Measurements from ENCODE around the gene REP15. TPM values are rescaled to one million over a fixed set of nuclear protein-coding genes. Genes with fewer than 3 reads are reported as not detected.

The REP15 gene
- total and polyA plus RNA-seq, 2 of the 4 experiments (the other 2 are of a cell fraction) = 0.48 to 2.2 TPM

GRCh38 chr12:27711317-27711682, 15.1 kb downstream of the REP15 start:
- Histone ChIP-seq H3K56ac (ENCODE audit: extremely low read depth, insufficient read depth, low read length) (peak overlapping the region; percentile 48), H4K8ac (ENCODE audit: low read depth in 2 of 2, low read length in 2 of 2) (peak overlapping the region; percentile 84 to 98), H3K9me3 (ENCODE audit: control insufficient read depth, insufficient read depth, low read length) (no peaks in the 10 kb centered on the region), H2BK20ac (ENCODE audit: low read depth, low read length) (no peak overlapping the region), H3K36me3 (ENCODE audit: control insufficient read depth, insufficient read depth, low read length) (peaks cover 2% of the 10 kb centered on the region), H3K79me1 (ENCODE audit: low read depth in 1 of 2, low read length in 2 of 2) (peaks cover 15 to 48% of the 10 kb centered on the region in 2 experiments), H3K23ac (ENCODE audit: low read depth, low read length) (peak overlapping the region; percentile 96), H3K4me1 (ENCODE audit: control insufficient read depth, insufficient read depth, low read length) (peaks cover 2% of the 10 kb centered on the region; the same call in 1 of the 2 replicates), H4K91ac (ENCODE audit: insufficient read depth, low read depth, low read length) (peak overlapping the region; percentile 52; the same call in 1 of the 2 replicates), H2BK5ac (ENCODE audit: low read depth, low read length, poor library complexity, severe bottlenecking) (peak overlapping the region; percentile 22), H3K9ac (ENCODE audit: low read depth, low read length) (peak overlapping the region; percentile 91), H2AFZ (replicated peaks; ENCODE audit: low read length, poor library complexity) (peak overlapping the region; percentile 97), H3K14ac (replicated peaks; ENCODE audit: low read depth, low read length) (peak overlapping the region; percentile 98), H3K27ac (ENCODE audit: insufficient read depth, low read length) (peak overlapping the region; percentile 89), H4K20me1 (ENCODE audit: insufficient read depth, low read length) (peaks cover 12% of the 10 kb centered on the region; the same call in 1 of the 2 replicates), H4K5ac (ENCODE audit: low read depth, low read length) (peak overlapping the region; percentile 4; the same call in 1 of the 2 replicates), H3K9me1 (ENCODE audit: insufficient read depth, low read length) (peaks cover 9% of the 10 kb centered on the region; the same call in 1 of the 2 replicates), H3K27me3 (ENCODE audit: control insufficient read depth, insufficient read depth, low read length) (no peaks in the 10 kb centered on the region), H3K18ac (ENCODE audit: low read depth, low read length) (no peak overlapping the region), H2BK120ac (ENCODE audit: low read depth, low read length) (no peak overlapping the region), H3K4ac (ENCODE audit: low read depth, low read length) (peak overlapping the region; percentile 95), H3K4me2 (ENCODE audit: low read depth, low read length) (peak overlapping the region; percentile 87), H2BK15ac (ENCODE audit: low read depth, low read length) (no peak overlapping the region), H2AK9ac (replicated peaks; ENCODE audit: low read depth, low read length, poor library complexity) (peak overlapping the region; percentile 93), H3K4me3 (ENCODE audit: insufficient read depth, low read depth, low read length) (peak overlapping the region; percentile 74), H2AK5ac (ENCODE audit: low read depth, low read length) (peak overlapping the region; percentile 24; the same call in 1 of the 2 replicates)
- ATAC-seq (ENCODE audit: low read depth) = peak; percentile 2
- dilution Hi-C loops (cut with HindIII; ENCODE audit: low sequenced_read_pairs, unreplicated experiment) (no loop called here), intact Hi-C loops (cut with micrococcal nuclease) (no loop called here), in situ Hi-C loops (cut with MboI; ENCODE audit: low sequenced_read_pairs) (no loop called here)
- POLR2A ChIA-PET (ENCODE audit: unreplicated experiment) = no interaction called here
- WGBS, 2 experiments (ENCODE audit: extremely low coverage in 2 of 2, insufficient read length in 1 of 2) = 0% methylated on average over 3 of the region's 11 CpGs; no CpG with 5 or more reads in 1 of the 2 experiments
- no peak for TF ChIP-seq MAZ (IDR thresholded peaks at IDR 0.05; ENCODE audit: borderline replicate concordance, low read depth, low read length)
- no peak for TF ChIP-seq CEBPB (IDR thresholded peaks at IDR 0.05; ENCODE audit: low read depth, low read length)
- TF ChIP-seq, protein P1, sequence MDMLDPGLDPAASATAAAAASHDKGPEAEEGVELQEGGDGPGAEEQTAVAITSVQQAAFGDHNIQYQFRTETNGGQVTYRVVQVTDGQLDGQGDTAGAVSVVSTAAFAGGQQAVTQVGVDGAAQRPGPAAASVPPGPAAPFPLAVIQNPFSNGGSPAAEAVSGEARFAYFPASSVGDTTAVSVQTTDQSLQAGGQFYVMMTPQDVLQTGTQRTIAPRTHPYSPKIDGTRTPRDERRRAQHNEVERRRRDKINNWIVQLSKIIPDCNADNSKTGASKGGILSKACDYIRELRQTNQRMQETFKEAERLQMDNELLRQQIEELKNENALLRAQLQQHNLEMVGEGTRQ (IDR thresholded peaks at IDR 0.05; ENCODE audit: low read depth, low read length) = no peak
- no peak for TF ChIP-seq MXI1 (IDR thresholded peaks at IDR 0.05; ENCODE audit: borderline replicate concordance, low read depth, low read length)
- no peak for TF ChIP-seq NFE2L2 (IDR thresholded peaks at IDR 0.05; ENCODE audit: low read depth, low read length)
- no peak for TF ChIP-seq ELK1 (IDR thresholded peaks at IDR 0.05; ENCODE audit: borderline replicate concordance, low read depth, low read length)
- no peak for TF ChIP-seq RFX5 (IDR thresholded peaks at IDR 0.05; ENCODE audit: low read depth, low read length)
- no peak for TF ChIP-seq CHD1 (IDR thresholded peaks at IDR 0.05; ENCODE audit: low read depth, low read length)
- no peak for TF ChIP-seq RCOR1 (IDR thresholded peaks at IDR 0.05; ENCODE audit: insufficient replicate concordance, low read length)
- TF ChIP-seq BHLHE40 (IDR thresholded peaks at IDR 0.05; ENCODE audit: low read depth, low read length) = no peak
- TF ChIP-seq SMC3 (IDR thresholded peaks at IDR 0.05; ENCODE audit: low read depth, low read length) = no peak
- no peak for TF ChIP-seq RAD21 (IDR thresholded peaks at IDR 0.05; ENCODE audit: low read length)
- TF ChIP-seq, protein P2, sequence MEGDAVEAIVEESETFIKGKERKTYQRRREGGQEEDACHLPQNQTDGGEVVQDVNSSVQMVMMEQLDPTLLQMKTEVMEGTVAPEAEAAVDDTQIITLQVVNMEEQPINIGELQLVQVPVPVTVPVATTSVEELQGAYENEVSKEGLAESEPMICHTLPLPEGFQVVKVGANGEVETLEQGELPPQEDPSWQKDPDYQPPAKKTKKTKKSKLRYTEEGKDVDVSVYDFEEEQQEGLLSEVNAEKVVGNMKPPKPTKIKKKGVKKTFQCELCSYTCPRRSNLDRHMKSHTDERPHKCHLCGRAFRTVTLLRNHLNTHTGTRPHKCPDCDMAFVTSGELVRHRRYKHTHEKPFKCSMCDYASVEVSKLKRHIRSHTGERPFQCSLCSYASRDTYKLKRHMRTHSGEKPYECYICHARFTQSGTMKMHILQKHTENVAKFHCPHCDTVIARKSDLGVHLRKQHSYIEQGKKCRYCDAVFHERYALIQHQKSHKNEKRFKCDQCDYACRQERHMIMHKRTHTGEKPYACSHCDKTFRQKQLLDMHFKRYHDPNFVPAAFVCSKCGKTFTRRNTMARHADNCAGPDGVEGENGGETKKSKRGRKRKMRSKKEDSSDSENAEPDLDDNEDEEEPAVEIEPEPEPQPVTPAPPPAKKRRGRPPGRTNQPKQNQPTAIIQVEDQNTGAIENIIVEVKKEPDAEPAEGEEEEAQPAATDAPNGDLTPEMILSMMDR (conservative IDR thresholded peaks at IDR 0.05; ENCODE audit: low read depth, low read length) = no peak
- TF ChIP-seq MAFK (IDR thresholded peaks at IDR 0.05; ENCODE audit: low read depth, low read length) = no peak
- no peak for TF ChIP-seq FOS (IDR thresholded peaks at IDR 0.05; ENCODE audit: low read depth, low read length)
- BruUV-seq (replicated peaks) = no TSS peak
- no peak for DNase-seq
- CTCF ChIA-PET = no interaction called here

All from IMR-90 (cell line).